Gastrocnemius medialis (tissue), 4 donors: ENCODE data around the gene MEIS2.

Experiments
- POLR2A ChIP-seq, 2 donors: fragments of 450-650 bp; IDR thresholded peaks; one replicate each; pipeline ENCODE4 v1.6.1; 2017; ENCODE audit warnings: antibody characterized with exemption in 2 of 2, mild to moderate bottlenecking in 2 of 2, moderate library complexity in 2 of 2
- TF ChIP-seq, protein P1 (sequence below), 5 experiments: fragments of 450-650 bp in 3 of 5; fragments of 200-600 bp in 2 of 5; sonication (generic) in 2 of 5; IDR thresholded peaks in 4 of 5; conservative IDR thresholded peaks in 1 of 5; 1 replicate in 4 of 5; 2 replicates in 1 of 5; pipeline ENCODE4 v1.5.1; 2016 to 2019; ENCODE audit warnings: antibody characterized with exemption in 5 of 5, mild to moderate bottlenecking in 3 of 5, moderate library complexity in 3 of 5

DNA sequence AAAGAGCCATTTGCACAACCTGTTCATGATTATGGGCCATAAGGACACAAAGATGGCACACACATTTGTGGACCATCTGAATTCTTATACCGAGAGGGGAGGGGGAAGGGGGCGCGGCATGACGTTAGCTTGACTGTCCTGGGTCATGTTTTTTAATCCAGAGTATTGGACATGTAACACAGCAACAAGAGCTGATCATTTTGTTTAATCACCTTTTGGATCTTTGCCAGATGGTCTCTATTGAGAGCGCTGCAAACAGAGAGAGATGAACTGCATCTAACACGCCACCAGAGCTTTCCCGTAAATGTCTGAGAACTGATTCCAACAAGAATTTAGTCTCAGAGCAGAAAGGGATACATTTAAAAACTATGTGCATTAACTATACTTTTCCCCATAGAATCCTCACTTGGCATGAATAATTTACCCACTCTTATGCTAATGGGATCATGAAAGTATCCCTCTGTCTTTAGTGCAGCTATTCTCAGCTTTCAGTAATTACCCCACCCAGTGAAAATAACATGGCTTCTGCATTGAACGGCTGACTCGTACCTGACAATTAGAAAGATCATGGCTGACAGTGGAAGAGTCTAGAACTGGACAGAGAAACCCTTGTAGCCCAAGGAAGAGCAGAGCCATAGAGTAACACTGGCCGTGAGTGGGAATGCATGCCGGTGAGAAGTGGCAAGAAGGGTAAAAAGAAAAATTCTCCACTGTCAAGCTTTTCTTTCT lies 22.6 kb downstream of the MEIS2 start:
- TF ChIP-seq, protein P1, sequence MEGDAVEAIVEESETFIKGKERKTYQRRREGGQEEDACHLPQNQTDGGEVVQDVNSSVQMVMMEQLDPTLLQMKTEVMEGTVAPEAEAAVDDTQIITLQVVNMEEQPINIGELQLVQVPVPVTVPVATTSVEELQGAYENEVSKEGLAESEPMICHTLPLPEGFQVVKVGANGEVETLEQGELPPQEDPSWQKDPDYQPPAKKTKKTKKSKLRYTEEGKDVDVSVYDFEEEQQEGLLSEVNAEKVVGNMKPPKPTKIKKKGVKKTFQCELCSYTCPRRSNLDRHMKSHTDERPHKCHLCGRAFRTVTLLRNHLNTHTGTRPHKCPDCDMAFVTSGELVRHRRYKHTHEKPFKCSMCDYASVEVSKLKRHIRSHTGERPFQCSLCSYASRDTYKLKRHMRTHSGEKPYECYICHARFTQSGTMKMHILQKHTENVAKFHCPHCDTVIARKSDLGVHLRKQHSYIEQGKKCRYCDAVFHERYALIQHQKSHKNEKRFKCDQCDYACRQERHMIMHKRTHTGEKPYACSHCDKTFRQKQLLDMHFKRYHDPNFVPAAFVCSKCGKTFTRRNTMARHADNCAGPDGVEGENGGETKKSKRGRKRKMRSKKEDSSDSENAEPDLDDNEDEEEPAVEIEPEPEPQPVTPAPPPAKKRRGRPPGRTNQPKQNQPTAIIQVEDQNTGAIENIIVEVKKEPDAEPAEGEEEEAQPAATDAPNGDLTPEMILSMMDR (IDR thresholded peaks at IDR 0.05 in 4 of 5, conservative IDR thresholded peaks at IDR 0.05 in 1 of 5): no peak
- no peak for TF ChIP-seq POLR2A (IDR thresholded peaks at IDR 0.05)
